22Rv1 (cell line): Measurements from ENCODE around the gene CLECL1.

Source experiments
- ZFX ChIP-seq: fragments of 450-650 bp; IDR thresholded peaks from 2 replicates; pipeline ENCODE4 v1.6.1; 2017; ENCODE audit warnings: antibody characterized with exemption, borderline replicate concordance
- TF ChIP-seq, protein P1 (sequence below): fragments of 450-650 bp; IDR thresholded peaks from 2 replicates; pipeline ENCODE4 v1.5.1; 2017; ENCODE audit warnings: mild to moderate bottlenecking

DNA sequence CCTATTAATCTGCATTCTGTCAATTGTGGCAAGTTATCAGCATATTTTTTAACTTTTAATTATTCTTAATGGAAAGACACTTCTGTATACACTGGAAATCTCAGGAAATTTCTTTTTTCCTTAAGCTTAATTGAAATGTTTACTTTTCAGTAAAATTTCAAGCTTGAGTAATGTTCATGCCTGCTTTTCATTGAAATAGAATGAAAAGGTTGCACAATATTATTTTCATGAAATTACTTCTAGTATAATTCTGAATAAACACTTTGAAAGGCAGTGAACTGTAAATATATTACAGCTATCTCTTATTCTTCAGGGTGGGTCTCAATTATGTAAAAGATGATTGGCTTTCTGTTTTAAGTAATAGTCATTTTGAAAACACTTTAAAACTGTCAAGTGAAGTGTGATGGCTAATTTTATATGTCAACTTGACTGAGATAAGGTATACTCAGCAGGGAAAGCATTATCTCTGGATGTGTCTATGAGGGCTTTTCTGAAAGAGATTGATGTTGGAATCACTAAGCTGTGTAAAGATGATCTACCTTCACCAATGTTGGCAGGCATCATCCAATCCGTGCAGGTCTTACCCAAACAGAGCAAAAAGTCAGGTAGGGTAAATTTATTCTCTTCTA lies 33.5 kb downstream of the CLECL1 start:
- TF ChIP-seq, protein P1, sequence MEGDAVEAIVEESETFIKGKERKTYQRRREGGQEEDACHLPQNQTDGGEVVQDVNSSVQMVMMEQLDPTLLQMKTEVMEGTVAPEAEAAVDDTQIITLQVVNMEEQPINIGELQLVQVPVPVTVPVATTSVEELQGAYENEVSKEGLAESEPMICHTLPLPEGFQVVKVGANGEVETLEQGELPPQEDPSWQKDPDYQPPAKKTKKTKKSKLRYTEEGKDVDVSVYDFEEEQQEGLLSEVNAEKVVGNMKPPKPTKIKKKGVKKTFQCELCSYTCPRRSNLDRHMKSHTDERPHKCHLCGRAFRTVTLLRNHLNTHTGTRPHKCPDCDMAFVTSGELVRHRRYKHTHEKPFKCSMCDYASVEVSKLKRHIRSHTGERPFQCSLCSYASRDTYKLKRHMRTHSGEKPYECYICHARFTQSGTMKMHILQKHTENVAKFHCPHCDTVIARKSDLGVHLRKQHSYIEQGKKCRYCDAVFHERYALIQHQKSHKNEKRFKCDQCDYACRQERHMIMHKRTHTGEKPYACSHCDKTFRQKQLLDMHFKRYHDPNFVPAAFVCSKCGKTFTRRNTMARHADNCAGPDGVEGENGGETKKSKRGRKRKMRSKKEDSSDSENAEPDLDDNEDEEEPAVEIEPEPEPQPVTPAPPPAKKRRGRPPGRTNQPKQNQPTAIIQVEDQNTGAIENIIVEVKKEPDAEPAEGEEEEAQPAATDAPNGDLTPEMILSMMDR, result no peak
- no peak for TF ChIP-seq ZFX
